Measurements from ENCODE around the gene RAB5A. TPM values are rescaled to one million over a fixed set of nuclear protein-coding genes. Genes with fewer than 3 reads are reported as not detected.
"Not testable (repeated sequence)": the region's sequence is repeated elsewhere in the genome, so short reads cannot be mapped to it uniquely, and the experiment has no call there.

RAB5A gene
- total RNA-seq, 3 donors from 2014 or later = 68.6 to 73.4 (median 69.2) TPM

- intact Hi-C loops (cut with DNase I, micrococcal nuclease) = no loop called here
- TF ChIP-seq, protein P1, sequence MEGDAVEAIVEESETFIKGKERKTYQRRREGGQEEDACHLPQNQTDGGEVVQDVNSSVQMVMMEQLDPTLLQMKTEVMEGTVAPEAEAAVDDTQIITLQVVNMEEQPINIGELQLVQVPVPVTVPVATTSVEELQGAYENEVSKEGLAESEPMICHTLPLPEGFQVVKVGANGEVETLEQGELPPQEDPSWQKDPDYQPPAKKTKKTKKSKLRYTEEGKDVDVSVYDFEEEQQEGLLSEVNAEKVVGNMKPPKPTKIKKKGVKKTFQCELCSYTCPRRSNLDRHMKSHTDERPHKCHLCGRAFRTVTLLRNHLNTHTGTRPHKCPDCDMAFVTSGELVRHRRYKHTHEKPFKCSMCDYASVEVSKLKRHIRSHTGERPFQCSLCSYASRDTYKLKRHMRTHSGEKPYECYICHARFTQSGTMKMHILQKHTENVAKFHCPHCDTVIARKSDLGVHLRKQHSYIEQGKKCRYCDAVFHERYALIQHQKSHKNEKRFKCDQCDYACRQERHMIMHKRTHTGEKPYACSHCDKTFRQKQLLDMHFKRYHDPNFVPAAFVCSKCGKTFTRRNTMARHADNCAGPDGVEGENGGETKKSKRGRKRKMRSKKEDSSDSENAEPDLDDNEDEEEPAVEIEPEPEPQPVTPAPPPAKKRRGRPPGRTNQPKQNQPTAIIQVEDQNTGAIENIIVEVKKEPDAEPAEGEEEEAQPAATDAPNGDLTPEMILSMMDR (IDR thresholded peaks at IDR 0.05) = no peak
- Histone ChIP-seq H3K4me3 (no peak overlapping the region), H3K4me1 (ENCODE audit: low read depth) (no peaks in the 10 kb centered on the region), H3K9me3 (no peaks in the 10 kb centered on the region), H3K36me3 (ENCODE audit: low read depth) (no peaks in the 10 kb centered on the region)
- no peak for ATAC-seq
- no peak for DNase-seq
These were observed 82.0 kb downstream of the RAB5A start for GRCh38 chr3:20028905-20029331.

DNA sequence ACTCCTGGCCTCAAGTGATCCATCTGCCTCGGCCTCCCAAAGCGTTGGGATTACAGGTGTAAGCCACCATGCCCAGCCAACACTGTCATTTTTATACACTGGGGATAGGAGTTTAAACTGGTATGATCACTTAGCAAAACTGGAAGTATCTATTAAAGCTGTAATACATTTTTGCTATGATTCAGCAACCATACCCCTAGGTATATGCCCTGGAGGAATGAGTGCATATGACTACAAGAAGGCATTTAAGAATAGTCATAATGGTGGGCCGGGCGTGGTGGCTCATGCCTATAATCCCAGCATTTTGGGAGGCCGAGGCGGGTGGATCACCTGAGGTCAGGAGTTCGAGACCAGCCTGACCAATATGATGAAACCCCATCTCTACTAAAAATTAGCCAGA lies 85.0 kb downstream of the RAB5A start:
- H3K36me3 ChIP-seq (ENCODE audit: low read depth); H3K9me3 ChIP-seq; H3K4me3 ChIP-seq; DNase-seq; intact Hi-C loops (cut with DNase I, micrococcal nuclease); ATAC-seq; H3K4me1 ChIP-seq (ENCODE audit: low read depth): not testable (repeated sequence)

Other genes starting within 250 kb of the RAB5A start
- gene EFHB, start 12.9 kb upstream of the RAB5A start, total RNA-seq = 1 to 10 TPM in 1 of 3 donors, not detected in 2; 1.1 TPM
- not detected for gene PP2D1, start 65.2 kb downstream of the RAB5A start, total RNA-seq
- gene KAT2B, start 93.3 kb downstream of the RAB5A start, total RNA-seq = 10 to 100 TPM; 27.2 to 49.1 (median 27.5) TPM
- 1 to 10 TPM; 1.6 to 6.6 (median 2.1) TPM for gene SGO1, start 239.1 kb downstream of the RAB5A start, total RNA-seq